D721Med (cell line): ENCODE results near the gene SNAI3.
"Not testable (repeated sequence)": the region's sequence is repeated elsewhere in the genome, so short reads cannot be mapped to it uniquely, and the experiment has no call there.

Experiments used
- DNase-seq: peaks from one replicate; pipeline ENCODE4 v3.0.0; 2011; ENCODE audit warnings: low spot score; ENCODE audit not compliant: insufficient read length
- FAIRE-seq: peaks from 2 replicates; lab custom pipeline; 2011; peaks lifted over from hg19 to GRCh38; lab: Jason Lieb, UNC
- TF ChIP-seq, protein P1 (sequence below): IDR thresholded peaks from 2 replicates; pipeline ENCODE4 v1.5.1; 2012; ENCODE audit warnings: mild to moderate bottlenecking, control low read depth; ENCODE audit not compliant: insufficient read depth; ENCODE audit errors: missing control alignments

SNAI3 gene

DNA sequence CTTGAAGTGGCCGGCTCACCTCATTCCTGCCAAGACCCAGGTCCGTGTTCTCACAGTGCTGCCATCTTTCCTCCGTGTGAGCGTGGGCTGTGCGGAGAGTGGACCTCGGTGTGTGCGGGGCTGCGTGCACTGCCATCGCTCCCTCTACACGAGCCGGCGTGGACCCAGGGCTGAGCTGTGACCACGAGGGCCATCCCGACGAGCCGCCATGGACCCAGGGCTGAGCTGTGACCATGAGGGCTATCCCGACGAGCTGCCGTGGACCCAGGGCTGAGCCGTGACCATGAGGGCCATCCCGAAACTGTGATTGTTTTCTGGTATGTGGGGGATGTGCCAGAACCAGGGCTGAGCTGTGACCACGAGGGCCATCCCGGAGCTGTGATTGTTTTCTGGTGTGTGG is 14.5 kb downstream of the SNAI3 start:
- DNase-seq: no peak
- TF ChIP-seq, protein P1, sequence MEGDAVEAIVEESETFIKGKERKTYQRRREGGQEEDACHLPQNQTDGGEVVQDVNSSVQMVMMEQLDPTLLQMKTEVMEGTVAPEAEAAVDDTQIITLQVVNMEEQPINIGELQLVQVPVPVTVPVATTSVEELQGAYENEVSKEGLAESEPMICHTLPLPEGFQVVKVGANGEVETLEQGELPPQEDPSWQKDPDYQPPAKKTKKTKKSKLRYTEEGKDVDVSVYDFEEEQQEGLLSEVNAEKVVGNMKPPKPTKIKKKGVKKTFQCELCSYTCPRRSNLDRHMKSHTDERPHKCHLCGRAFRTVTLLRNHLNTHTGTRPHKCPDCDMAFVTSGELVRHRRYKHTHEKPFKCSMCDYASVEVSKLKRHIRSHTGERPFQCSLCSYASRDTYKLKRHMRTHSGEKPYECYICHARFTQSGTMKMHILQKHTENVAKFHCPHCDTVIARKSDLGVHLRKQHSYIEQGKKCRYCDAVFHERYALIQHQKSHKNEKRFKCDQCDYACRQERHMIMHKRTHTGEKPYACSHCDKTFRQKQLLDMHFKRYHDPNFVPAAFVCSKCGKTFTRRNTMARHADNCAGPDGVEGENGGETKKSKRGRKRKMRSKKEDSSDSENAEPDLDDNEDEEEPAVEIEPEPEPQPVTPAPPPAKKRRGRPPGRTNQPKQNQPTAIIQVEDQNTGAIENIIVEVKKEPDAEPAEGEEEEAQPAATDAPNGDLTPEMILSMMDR: no peak
- no peak for FAIRE-seq

DNA sequence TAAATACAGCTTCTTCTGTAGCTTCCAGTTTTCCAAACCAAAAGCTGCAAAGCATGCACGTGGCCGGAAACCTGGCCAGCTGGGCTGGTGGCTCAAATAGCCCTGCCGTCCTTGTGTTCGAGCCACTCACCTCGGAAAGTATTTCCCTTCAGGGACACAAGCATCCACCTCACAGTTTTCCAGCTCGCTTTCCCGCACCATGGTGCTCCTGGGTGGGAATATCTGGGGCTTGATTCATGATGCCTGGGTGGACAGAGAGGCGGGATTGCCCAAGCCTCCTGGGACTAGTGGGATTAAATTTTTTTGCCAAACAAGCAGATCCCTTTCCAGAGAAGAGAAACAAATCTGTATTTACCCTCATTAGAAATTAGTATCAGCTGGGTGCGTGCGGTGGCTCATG is 16.3 kb downstream of the SNAI3 start:
- TF ChIP-seq, protein P1: no peak
- DNase-seq (no peak), FAIRE-seq (no peak)

DNA sequence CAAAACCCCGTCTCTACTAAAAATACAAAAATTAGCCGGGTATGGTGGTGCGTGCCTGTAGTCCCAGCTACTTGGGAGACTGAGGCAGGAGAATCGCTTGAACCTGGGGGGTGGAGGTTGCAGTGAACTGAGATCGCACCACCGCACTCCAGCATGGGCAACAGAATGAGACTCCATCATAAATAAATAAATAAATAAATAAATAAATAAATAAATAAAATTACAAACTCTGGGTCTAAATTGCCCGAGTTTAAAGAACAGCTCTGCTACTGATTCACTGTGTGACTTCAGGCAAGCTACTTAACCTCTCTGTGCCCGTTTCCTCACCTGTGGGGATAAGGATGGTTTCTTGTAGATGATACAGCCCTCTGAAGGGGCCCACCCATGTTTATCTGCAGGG is 16.8 kb downstream of the SNAI3 start:
- DNase-seq, FAIRE-seq: not testable (repeated sequence)

DNA sequence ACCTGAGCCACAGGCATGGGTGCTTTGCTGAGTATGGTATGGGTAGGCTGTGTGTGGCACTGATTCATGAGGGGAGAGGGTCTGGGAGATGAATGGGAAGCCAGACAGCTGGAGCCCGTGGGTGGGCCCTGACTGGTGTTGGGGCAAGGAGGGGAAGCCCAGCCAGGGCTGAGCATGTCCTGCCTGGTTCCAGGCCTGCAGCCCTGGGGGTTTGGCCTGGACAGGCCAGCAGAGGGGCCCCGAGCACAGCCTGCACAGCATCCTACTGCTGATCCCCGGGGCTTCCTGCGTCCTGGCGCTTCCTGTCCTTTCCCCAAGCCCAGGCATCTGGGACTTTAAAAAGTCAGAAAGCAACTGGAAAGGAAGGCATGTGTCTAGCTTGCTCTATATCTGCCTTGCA is 18.8 kb downstream of the SNAI3 start:
- TF ChIP-seq, protein P1: no peak
- FAIRE-seq: no peak
- DNase-seq: no peak

DNA sequence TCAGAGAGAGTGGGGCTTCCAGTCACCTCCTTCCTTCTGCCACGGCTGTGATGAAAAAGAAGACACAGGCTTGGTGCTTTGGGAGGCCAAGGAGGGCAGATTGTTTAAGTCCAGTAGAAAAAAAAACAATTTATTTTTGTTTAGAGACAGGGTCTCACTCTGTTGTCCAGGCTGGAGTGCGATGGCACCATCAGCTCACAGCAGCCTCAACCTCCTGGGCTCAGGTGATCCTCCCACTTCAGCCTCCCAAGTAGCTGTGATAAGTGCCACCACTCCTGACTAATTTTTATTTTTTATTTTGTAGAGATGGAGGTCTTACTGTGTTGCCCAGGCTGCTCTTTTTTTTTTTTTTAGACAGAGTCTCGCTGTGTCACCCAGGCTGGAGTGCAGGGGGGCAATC is 20.7 kb downstream of the SNAI3 start:
- TF ChIP-seq, protein P1: no peak
- FAIRE-seq (no peak), DNase-seq (no peak)

DNA sequence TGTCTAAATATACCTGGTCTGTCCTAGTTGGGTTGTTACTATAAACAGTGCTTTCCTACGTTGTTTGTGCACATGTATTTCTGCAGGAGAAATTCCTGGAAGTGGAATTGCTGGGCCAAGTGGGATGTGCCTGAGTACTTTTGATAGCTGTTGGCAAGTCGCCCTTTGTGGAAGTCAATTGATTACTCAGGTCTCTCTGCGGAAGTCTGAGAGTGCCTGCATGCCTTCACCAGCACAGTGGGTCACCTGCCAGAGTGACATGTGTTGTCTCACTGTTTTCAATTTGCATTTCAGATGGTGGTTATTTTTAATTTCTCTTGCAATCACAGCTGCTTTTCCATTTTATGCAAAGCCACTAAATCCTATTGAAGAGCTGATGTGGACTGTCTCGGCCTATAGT is 21.2 kb downstream of the SNAI3 start:
- FAIRE-seq (no peak), DNase-seq (no peak)
- TF ChIP-seq, protein P1: no peak

DNA sequence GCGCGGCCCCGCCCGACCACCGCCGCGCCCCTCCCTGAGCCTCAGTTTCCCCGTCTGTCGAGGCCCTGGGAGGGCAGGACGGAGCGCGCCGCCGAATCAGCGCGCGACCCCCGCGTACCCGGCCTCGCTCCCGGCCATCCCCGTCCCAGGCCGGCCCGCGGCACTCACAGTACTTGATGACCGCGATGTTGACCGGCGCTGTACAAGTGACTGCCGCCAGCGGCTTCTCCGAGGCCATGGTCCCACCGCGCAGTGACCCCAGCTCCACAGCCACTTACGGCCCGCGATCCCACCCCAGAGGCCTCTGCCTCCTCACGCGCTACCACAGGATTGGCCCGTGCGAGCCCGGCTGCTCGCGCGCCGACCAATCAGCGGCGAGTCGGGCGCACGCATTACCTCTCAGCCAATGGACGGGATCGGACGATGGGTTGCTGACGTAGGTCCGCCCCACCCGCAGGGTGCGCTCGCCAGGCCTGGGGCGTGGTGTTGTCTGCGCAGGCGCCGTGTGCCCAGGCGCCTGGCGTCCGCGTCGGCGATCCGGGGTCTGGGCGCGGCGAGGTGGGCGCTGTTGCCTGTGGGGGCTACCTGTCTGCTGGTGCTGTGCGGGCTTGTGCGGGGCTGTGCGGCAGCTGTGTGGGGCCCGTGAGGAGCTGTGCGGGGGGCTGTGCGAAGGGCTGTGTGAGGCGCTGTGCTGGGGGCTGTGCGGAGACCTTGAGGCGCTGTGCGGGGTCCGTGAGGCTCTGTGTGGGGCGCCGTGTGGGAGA is 23.3 kb downstream of the SNAI3 start, which contains the start of gene MVD:
MVD (minus strand) TSS at position 249 of the 764 bp plus-strand sequence; CDS start at position 238, 11 bp downstream.
- FAIRE-seq (no peak), DNase-seq (peak; percentile 83)
- TF ChIP-seq, protein P1: no peak
